Measurements from ENCODE around the gene CCDC14.

CCDC14 gene

GRCh38 chr3:123929325-123929724 lies 31.7 kb downstream of the CCDC14 start:
- no peak overlapping the region for H3K9ac ChIP-seq (ENCODE audit: low read length)
- TF ChIP-seq EZH2phosphoT487 (conservative IDR thresholded peaks at IDR 0.05; ENCODE audit: low read length) (no peak), CTCF (IDR thresholded peaks at IDR 0.05; ENCODE audit: insufficient read depth, low read length, poor library complexity, severe bottlenecking) (no peak)

GRCh38 chr3:123926396-123926795 lies 34.6 kb downstream of the CCDC14 start:
- H3F3A ChIP-seq (ENCODE audit: insufficient read depth): no peaks in the 10 kb centered on the region
- TF ChIP-seq CTCF (IDR thresholded peaks at IDR 0.05; ENCODE audit: insufficient read depth, low read length, poor library complexity, severe bottlenecking) (no peak), EZH2phosphoT487 (conservative IDR thresholded peaks at IDR 0.05; ENCODE audit: low read length) (no peak)
- H3K9me3 ChIP-seq (ENCODE audit: insufficient read depth, low read length): no peaks in the 10 kb centered on the region
- H3K4me2 ChIP-seq (ENCODE audit: low read depth, low read length, poor library complexity, severe bottlenecking): no peak overlapping the region
- no peaks in the 10 kb centered on the region for H3K9me2 ChIP-seq (replicated peaks; ENCODE audit: insufficient read depth, low read length)
- peaks cover 71% of the 10 kb centered on the region for H3K36me3 ChIP-seq (ENCODE audit: low read length)
- H3K79me2 ChIP-seq (ENCODE audit: insufficient read depth, low read length): no peaks in the 10 kb centered on the region
- H3K9ac ChIP-seq (ENCODE audit: low read length): no peak overlapping the region
- H2AFZ ChIP-seq (ENCODE audit: low read depth, low read length, severe bottlenecking): no peak overlapping the region
- H3K27me3 ChIP-seq (ENCODE audit: low read length): no peaks in the 10 kb centered on the region
- no peak overlapping the region for H3K27ac ChIP-seq (ENCODE audit: low read depth, low read length)
- no peak overlapping the region for H3K4me3 ChIP-seq (ENCODE audit: insufficient read depth, low read length, poor library complexity, severe bottlenecking)
- no peaks in the 10 kb centered on the region for H4K20me1 ChIP-seq (ENCODE audit: low read depth, low read length)

More at GRCh38 chr3:123929325-123929724, 31.7 kb downstream of the CCDC14 start:
- no peak overlapping the region for H3K4me2 ChIP-seq (ENCODE audit: low read depth, low read length, poor library complexity, severe bottlenecking)
- H3K9me3 ChIP-seq (ENCODE audit: insufficient read depth, low read length): no peaks in the 10 kb centered on the region
- peaks cover 59% of the 10 kb centered on the region for H3K36me3 ChIP-seq (ENCODE audit: low read length)
- H3K4me3 ChIP-seq (ENCODE audit: insufficient read depth, low read length, poor library complexity, severe bottlenecking): no peak overlapping the region
- no peak overlapping the region for H3K27ac ChIP-seq (ENCODE audit: low read depth, low read length)
- H3K9me2 ChIP-seq (replicated peaks; ENCODE audit: insufficient read depth, low read length): no peaks in the 10 kb centered on the region
- H3K79me2 ChIP-seq (ENCODE audit: insufficient read depth, low read length): no peaks in the 10 kb centered on the region
- no peaks in the 10 kb centered on the region for H3K27me3 ChIP-seq (ENCODE audit: low read length)
- no peaks in the 10 kb centered on the region for H4K20me1 ChIP-seq (ENCODE audit: low read depth, low read length)
- no peak overlapping the region for H2AFZ ChIP-seq (ENCODE audit: low read depth, low read length, severe bottlenecking)
- H3F3A ChIP-seq (ENCODE audit: insufficient read depth): no peaks in the 10 kb centered on the region

DNA sequence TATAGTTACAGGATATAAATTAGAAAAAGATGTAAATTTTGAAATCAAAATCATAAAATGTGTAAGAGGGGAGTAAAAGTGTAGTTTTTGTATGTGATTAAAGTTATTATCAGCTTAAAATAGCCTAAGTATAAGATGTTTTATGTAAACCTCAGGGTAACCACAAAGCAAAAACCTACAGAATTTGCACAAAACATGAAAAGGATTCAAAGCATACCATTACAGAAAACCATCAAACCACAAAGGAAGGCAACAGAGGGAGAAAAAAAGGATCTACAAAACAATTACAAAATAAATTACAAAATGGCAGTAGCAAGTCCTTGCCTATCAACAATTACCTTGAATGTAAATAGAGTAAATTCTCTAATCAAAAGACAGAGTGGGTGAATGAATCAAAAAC lies 40.2 kb downstream of the CCDC14 start:
- Histone ChIP-seq H4K20me1 (ENCODE audit: low read depth, low read length) (no peaks in the 10 kb centered on the region), H3K9me2 (replicated peaks; ENCODE audit: insufficient read depth, low read length) (no peaks in the 10 kb centered on the region), H3K4me2 (ENCODE audit: low read depth, low read length, poor library complexity, severe bottlenecking) (no peak overlapping the region), H3K27me3 (ENCODE audit: low read length) (no peaks in the 10 kb centered on the region), H3K36me3 (ENCODE audit: low read length) (peaks cover 58% of the 10 kb centered on the region), H3K4me3 (ENCODE audit: insufficient read depth, low read length, poor library complexity, severe bottlenecking) (no peak overlapping the region), H3K79me2 (ENCODE audit: insufficient read depth, low read length) (no peaks in the 10 kb centered on the region), H3K9me3 (ENCODE audit: insufficient read depth, low read length) (no peaks in the 10 kb centered on the region; the same call in 1 of the 2 replicates), H2AFZ (ENCODE audit: low read depth, low read length, severe bottlenecking) (no peak overlapping the region), H3K27ac (ENCODE audit: low read depth, low read length) (no peak overlapping the region), H3F3A (ENCODE audit: insufficient read depth) (no peaks in the 10 kb centered on the region), H3K9ac (ENCODE audit: low read length) (no peak overlapping the region)
- TF ChIP-seq CTCF (IDR thresholded peaks at IDR 0.05; ENCODE audit: insufficient read depth, low read length, poor library complexity, severe bottlenecking) (no peak), EZH2phosphoT487 (conservative IDR thresholded peaks at IDR 0.05; ENCODE audit: low read length) (no peak)
